HG03097 (cell line): ENCODE data around the gene EMILIN3.

Experiments
- ATAC-seq: cut with Tn5 transposase; IDR thresholded peaks from one replicate; pipeline ENCODE4 v1.9.1; 2021; ENCODE audit not compliant: unreplicated experiment, low FRiP score

Gene EMILIN3

GRCh38 chr20:41392871-41393704 lies 26.5 kb upstream of the EMILIN3 start:
- no peak for ATAC-seq

- no peak for ATAC-seq
Measured at GRCh38 chr20:41392295-41392694, 25.7 kb upstream of the EMILIN3 start.

- no peak for ATAC-seq
Measured at GRCh38 chr20:41391587-41392001, 25.0 kb upstream of the EMILIN3 start.

- no peak for ATAC-seq
Measured at GRCh38 chr20:41390889-41391288, 24.3 kb upstream of the EMILIN3 start.

- no peak for ATAC-seq
Measured at GRCh38 chr20:41387444-41387851, 20.8 kb upstream of the EMILIN3 start.

GRCh38 chr20:41386502-41387427 lies 20.1 kb upstream of the EMILIN3 start:
- ATAC-seq, result no peak

GRCh38 chr20:41382791-41383305 lies 16.2 kb upstream of the EMILIN3 start:
- ATAC-seq, result no peak

GRCh38 chr20:41380551-41381193 lies 14.1 kb upstream of the EMILIN3 start:
- ATAC-seq, result no peak

GRCh38 chr20:41379551-41379950 lies 12.9 kb upstream of the EMILIN3 start:
- no peak for ATAC-seq

GRCh38 chr20:41377275-41377674 lies 10.7 kb upstream of the EMILIN3 start:
- ATAC-seq, result no peak

GRCh38 chr20:41376349-41376748 lies 9.7 kb upstream of the EMILIN3 start:
- ATAC-seq, result no peak

GRCh38 chr20:41375846-41376245 lies 9.2 kb upstream of the EMILIN3 start:
- no peak for ATAC-seq

GRCh38 chr20:41373931-41374920 lies 7.6 kb upstream of the EMILIN3 start:
- no peak for ATAC-seq

- no peak for ATAC-seq
Measured at GRCh38 chr20:41373251-41373783, 6.7 kb upstream of the EMILIN3 start.

GRCh38 chr20:41371371-41371770 lies 4.8 kb upstream of the EMILIN3 start:
- ATAC-seq, result no peak

- ATAC-seq, result no peak
Measured at GRCh38 chr20:41370176-41370575, 3.6 kb upstream of the EMILIN3 start.

GRCh38 chr20:41369673-41370072 lies 3.1 kb upstream of the EMILIN3 start:
- ATAC-seq, result no peak

- no peak for ATAC-seq
Measured at GRCh38 chr20:41367956-41368355, 1.3 kb upstream of the EMILIN3 start.

- ATAC-seq, result no peak
Measured at GRCh38 chr20:41367393-41367695, 726 bp upstream of the EMILIN3 start.
